Head of caudate nucleus (tissue), 42 donors: ENCODE data around the gene PPP1R3F.

Source experiments
- DNase-seq, 42 donors: peaks; one replicate each; pipeline versions ENCODE4 v3.0.0 to v3.0.0-alpha.2; 2020 to 2021; ENCODE audit warnings: mixed read lengths in 7 of 42
- intact Hi-C: fragments of 100-400 bp; cut with DNase I; formaldehyde crosslinking; loops from one replicate; pipeline ENCODE4 v1.15.0; 2022

PPP1R3F gene

GRCh38 chrX:49247346-49247745, 22.2 kb upstream of the PPP1R3F start:
- DNase-seq = no peak
- intact Hi-C loops = no loop called here

DNA sequence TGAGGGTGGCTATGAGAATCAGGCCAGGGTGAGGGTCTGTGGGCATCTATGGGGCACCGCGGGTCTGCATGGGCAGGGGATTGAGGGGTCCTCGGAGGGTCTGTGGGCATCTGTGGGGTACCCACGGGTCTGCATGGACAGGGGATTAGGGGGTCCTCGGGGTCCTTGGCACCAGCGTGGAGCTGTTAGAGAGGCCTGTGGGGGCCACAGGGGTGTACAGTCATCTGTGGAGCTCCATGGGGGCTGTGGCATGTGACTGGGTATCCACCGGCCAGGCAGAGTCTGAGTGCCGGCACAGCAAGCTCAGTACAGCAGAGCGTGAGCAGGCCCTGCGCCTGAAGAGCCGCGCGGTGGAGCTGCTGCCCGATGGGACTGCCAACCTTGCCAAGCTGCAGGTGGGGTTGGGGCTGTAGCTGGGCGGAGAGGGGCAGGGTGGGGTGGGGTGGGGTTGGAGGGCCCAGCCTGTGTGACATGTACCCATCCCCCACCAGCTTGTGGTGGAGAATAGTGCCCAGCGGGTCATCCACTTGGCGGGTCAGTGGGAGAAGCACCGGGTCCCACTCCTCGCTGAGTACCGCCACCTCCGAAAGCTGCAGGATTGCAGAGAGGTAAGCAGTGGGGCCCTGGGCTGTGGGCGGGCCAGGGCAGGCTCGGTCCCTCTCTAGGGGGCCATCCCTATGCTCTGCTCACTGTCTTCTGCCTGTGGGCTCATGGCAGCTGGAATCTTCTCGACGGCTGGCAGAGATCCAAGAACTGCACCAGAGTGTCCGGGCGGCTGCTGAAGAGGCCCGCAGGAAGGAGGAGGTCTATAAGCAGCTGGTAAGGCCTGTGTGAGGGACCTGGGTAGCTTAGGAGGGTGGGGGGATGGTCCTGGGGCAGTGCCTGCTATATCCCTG, 21.4 kb upstream of the PPP1R3F start:
- DNase-seq = no peak
- intact Hi-C loops = no loop called here

- intact Hi-C loops = no loop called here
- no peak for DNase-seq
Measured at GRCh38 chrX:49249071-49249470, 20.5 kb upstream of the PPP1R3F start.

GRCh38 chrX:49249616-49250015, 20.0 kb upstream of the PPP1R3F start:
- DNase-seq = no peak
- intact Hi-C loops = no loop called here

GRCh38 chrX:49250066-49250465, 19.5 kb upstream of the PPP1R3F start:
- intact Hi-C loops = no loop called here
- DNase-seq = no peak

DNA sequence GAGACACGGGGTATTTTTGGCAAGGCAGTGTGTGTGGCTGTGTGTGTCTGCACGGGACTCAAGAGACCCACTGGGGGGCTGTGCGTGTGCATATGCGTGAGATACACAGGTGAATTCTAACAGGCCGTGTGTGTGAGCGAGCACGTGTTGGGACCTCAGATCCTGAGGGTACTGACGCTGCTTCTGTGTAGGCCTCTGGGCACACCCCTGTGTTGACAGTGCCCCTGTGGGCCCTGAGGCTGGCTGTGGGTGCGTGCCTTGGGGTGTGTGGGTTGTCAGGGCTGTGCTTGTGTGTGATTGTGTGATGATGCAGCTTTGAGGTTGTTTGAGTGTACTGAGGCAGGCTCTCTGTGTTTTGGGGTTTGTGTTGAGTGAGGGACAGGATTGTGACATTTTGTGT, 19.0 kb upstream of the PPP1R3F start:
- DNase-seq = no peak
- intact Hi-C loops = no loop called here

DNA sequence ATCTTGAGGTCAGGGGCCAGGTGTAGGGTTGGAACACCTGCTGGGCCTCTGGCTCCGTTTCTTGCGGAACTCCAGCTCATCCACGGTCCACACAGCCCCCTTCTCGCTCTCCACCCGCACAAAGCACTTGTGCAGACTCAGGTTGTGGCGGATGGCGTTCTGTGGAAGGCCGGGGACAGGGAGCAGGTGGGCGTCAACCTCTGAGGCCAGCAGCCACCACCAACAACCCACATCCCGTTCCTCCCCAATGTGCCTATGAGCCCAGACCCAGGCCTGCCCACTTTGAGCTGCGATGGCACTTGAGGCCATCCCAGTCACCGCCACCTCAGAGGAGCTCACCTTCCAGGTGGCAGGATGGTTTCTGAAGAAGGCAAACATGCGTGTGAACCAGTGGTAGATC, 18.3 kb upstream of the PPP1R3F start:
- DNase-seq = no peak
- intact Hi-C loops = no loop called here

- DNase-seq = no peak
- intact Hi-C loops = no loop called here
Measured at GRCh38 chrX:49254639-49255038, 15.0 kb upstream of the PPP1R3F start.

DNA sequence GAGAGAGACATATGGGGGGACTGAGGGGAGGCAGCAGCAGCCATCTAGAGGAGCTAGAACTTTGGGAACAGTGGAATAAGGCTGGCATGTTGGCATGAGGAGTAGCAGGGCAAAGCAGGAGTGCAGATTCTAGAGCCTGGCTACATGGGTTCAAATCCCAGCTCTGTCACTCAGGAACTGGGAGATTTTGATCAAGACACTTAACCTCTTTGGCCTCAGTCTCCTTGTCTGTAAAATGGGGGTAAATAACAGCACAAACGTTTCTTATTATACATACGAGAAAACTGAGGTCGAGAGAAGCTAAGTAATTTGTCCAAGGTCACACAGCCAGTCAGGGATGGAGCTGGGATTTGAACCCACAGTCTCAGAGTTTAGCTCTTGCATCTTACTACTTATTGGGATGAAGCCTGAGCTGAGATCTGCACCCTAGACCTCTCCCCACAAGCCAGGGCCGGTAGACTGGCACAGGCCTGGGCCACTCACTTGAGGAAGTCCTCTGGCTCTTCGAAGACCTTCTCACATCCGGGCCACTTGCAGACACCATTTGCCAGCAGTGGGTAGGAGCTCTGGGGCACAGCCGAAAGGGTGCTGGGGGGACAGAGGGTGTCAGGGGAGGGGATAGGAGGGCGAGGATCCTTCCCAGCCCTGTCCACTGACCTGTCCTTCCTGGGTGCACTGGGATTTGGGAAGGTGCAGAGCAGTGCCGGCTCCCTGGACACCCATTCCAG, 13.2 kb upstream of the PPP1R3F start:
- intact Hi-C loops = no loop called here
- DNase-seq = no peak

DNA sequence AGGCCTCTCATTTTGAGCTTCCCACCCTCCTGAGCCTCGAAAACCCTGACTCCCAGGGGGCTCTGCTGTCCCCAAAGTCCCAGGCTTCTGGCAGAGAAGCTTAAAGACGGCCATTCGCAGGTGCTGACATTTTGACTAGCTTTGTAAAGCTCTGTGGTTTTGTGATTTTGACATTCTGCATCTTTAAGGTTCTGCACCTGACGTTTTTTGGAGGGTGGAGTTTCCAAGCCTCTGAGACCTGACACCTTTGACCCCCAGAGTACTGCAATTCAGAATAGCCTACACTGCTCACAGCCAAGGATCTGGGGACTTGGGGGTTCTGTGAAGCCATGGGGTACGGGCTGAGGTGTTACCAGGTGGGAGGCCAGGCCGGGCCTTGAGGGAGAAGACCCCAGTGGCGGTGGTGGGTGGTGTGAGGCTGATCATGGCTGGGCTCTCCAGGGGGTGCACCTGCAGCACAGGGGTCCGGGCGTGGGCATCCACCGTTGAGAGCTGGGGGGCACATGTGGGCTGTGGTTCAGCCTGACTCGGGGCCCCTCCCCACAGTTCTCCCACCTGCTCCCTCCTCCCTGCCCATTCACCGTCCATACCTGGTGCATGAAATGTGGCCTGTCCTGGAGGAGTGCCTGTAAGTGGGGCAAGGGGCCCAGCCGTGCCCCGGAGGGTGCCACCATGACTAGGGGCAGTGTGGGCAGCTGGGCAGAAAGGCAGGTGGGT, 12.4 kb upstream of the PPP1R3F start:
- intact Hi-C loops = no loop called here
- no peak for DNase-seq

GRCh38 chrX:49257846-49258748, 11.5 kb upstream of the PPP1R3F start:
- no peak for DNase-seq
- intact Hi-C loops = no loop called here

GRCh38 chrX:49258749-49259124, 10.9 kb upstream of the PPP1R3F start:
- no peak for DNase-seq
- intact Hi-C loops = no loop called here

- intact Hi-C loops = no loop called here
Measured at GRCh38 chrX:49260221-49260985, 9.2 kb upstream of the PPP1R3F start.

GRCh38 chrX:49262603-49263002, 7.0 kb upstream of the PPP1R3F start:
- intact Hi-C loops = no loop called here
- DNase-seq = no peak

More at GRCh38 chrX:49260221-49260985, 9.2 kb upstream of the PPP1R3F start:
- no peak for DNase-seq

GRCh38 chrX:49263631-49264030, 6.0 kb upstream of the PPP1R3F start:
- DNase-seq = no peak
- intact Hi-C loops = no loop called here

GRCh38 chrX:49264460-49264859, 5.1 kb upstream of the PPP1R3F start, which contains the start of gene FOXP3:
TSS of gene FOXP3 (minus strand) at chrX:49264710. CDS start at chrX:49258505, 6,205 bp downstream.
- intact Hi-C loops = no loop called here
- DNase-seq = no peak

DNA sequence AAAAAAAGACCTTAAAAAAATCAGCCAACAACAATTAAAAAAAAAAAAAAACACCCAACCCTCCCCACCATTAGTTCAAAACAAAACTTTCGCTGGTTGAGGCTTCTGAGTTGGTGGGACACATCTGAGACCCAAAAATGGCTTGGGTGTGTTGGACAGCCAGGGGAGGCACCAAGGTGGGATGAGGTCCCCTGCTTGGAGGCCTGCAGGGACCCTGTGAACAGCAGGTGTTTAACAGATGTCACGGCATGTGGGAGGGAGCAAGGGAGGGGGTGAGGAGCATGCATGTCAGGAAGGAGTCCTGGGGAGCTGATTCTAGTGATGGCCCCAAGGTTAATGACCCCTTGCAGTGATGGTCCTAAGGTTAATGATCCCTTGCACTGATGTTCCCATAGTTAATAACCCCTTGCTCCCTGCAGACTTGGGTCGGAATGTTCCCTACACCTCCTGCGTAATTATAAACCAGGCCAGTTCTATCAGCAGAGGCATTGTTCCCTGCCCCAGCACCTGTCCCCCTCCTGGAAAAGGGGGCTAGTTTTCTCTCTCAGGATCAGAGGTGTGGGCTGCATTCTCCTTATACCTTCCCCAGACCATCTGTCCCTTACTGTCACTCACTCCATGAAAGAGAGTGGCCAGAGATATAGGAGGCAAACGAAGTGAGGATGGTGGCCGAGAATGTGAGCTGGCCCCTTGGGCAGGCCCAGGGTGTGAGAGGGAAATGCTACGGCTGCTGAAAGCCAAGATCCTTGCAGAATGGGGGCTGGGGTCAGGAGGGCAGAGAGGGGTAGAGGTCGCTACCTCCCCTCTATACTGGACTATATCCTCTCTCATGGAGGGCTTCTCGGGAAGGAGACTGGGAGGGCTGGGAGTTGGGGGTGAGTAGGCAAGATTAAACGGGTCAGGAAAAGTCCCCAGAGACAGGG, 2.8 kb upstream of the PPP1R3F start:
- intact Hi-C loops = loop anchor here (5.0 kb wide), 1 partner anchor 64 kb away; the partner anchor contains the start of gene SYP
- no peak for DNase-seq
